GM04504 (cell line): ENCODE results near the gene PDK1.

Source experiments
- DNase-seq: peaks from one replicate; pipeline ENCODE4 v3.0.0-alpha.2; 2012; ENCODE audit warnings: low read depth

Gene PDK1

GRCh38 chr2:172597176-172597842 is 41.4 kb downstream of the PDK1 start:
- DNase-seq = no peak

- no peak for DNase-seq
Observed at GRCh38 chr2:172599947-172600346, 44.1 kb downstream of the PDK1 start.

GRCh38 chr2:172600557-172601008 is 44.7 kb downstream of the PDK1 start:
- no peak for DNase-seq

- DNase-seq = peak; percentile 10
Observed at GRCh38 chr2:172606285-172606684, 50.4 kb downstream of the PDK1 start.

GRCh38 chr2:172607379-172607928 is 51.6 kb downstream of the PDK1 start:
- DNase-seq = no peak

GRCh38 chr2:172609488-172609887 is 53.6 kb downstream of the PDK1 start:
- DNase-seq = no peak

GRCh38 chr2:172612051-172612450 is 56.2 kb downstream of the PDK1 start:
- DNase-seq = no peak

GRCh38 chr2:172613040-172613439 is 57.1 kb downstream of the PDK1 start:
- DNase-seq = no peak

GRCh38 chr2:172613615-172614231 is 57.8 kb downstream of the PDK1 start:
- no peak for DNase-seq

GRCh38 chr2:172614932-172615331 is 59.0 kb downstream of the PDK1 start:
- no peak for DNase-seq

GRCh38 chr2:172615727-172616261 is 59.9 kb downstream of the PDK1 start:
- DNase-seq = no peak

GRCh38 chr2:172617115-172617514 is 61.2 kb downstream of the PDK1 start:
- DNase-seq = no peak

- peak; percentile 49 for DNase-seq
Observed at GRCh38 chr2:172623249-172623965, 67.5 kb downstream of the PDK1 start.

- DNase-seq = no peak
Observed at GRCh38 chr2:172624996-172625395, 69.1 kb downstream of the PDK1 start.

GRCh38 chr2:172627181-172627580 is 71.3 kb downstream of the PDK1 start:
- DNase-seq = no peak

- DNase-seq = no peak
Observed at GRCh38 chr2:172628085-172628484, 72.2 kb downstream of the PDK1 start.

- DNase-seq = no peak
Observed at GRCh38 chr2:172629586-172629985, 73.7 kb downstream of the PDK1 start.

GRCh38 chr2:172630181-172630580 is 74.3 kb downstream of the PDK1 start:
- no peak for DNase-seq

GRCh38 chr2:172634477-172634876 is 78.6 kb downstream of the PDK1 start:
- no peak for DNase-seq

GRCh38 chr2:172635548-172635947 is 79.7 kb downstream of the PDK1 start:
- DNase-seq = no peak

- DNase-seq = no peak
Observed at GRCh38 chr2:172639256-172639655, 83.4 kb downstream of the PDK1 start.

GRCh38 chr2:172639823-172640222 is 83.9 kb downstream of the PDK1 start:
- DNase-seq = peak; percentile 60

GRCh38 chr2:172640389-172640788 is 84.5 kb downstream of the PDK1 start:
- no peak for DNase-seq
